WERI-Rb-1 (cell line): Measurements from ENCODE around the gene LEMD3.

Source experiments
- DNase-seq: peaks from one replicate; pipeline ENCODE4 v3.0.0-alpha.2; 2020
- H3K27ac ChIP-seq: fragments of 250-450 bp; sonication (Bioruptor Pico); 2 replicates; pipeline ENCODE4 v1.5.1; 2020; ENCODE audit warnings: mild to moderate bottlenecking, moderate library complexity
- H3K27me3 ChIP-seq: fragments of 250-450 bp; sonication (Bioruptor Pico); 2 replicates; pipeline ENCODE4 v1.5.1; 2021; ENCODE audit warnings: mild to moderate bottlenecking, low read depth, moderate library complexity; ENCODE audit not compliant: insufficient read depth, severe bottlenecking
- H3K36me3 ChIP-seq: fragments of 250-450 bp; sonication (Bioruptor Pico); 2 replicates; pipeline ENCODE4 v1.5.1; 2020; ENCODE audit warnings: mild to moderate bottlenecking, moderate library complexity
- H3K4me3 ChIP-seq: 2 replicates; pipeline ENCODE4 v1.5.1; 2011; ENCODE audit warnings: low read depth, mild to moderate bottlenecking, control low read depth, low read length
- H3K9me3 ChIP-seq: fragments of 250-450 bp; sonication (Bioruptor Pico); 2 replicates; pipeline ENCODE4 v1.5.1; 2021; ENCODE audit warnings: mild to moderate bottlenecking, moderate library complexity; ENCODE audit not compliant: severe bottlenecking
- CTCF ChIP-seq: IDR thresholded peaks from 2 replicates; pipeline ENCODE4 v1.5.1; 2011; ENCODE audit warnings: low read depth, mild to moderate bottlenecking, control low read depth, inconsistent platforms, low read length

LEMD3 gene

GRCh38 chr12:65194949-65195348 lies 25.6 kb downstream of the LEMD3 start:
- no peak overlapping the region for H3K4me3 ChIP-seq
- no peak overlapping the region for H3K27ac ChIP-seq
- H3K36me3 ChIP-seq: peaks cover 6% of the 10 kb centered on the region
- no peaks in the 10 kb centered on the region for H3K27me3 ChIP-seq
- TF ChIP-seq CTCF: no peak
- H3K9me3 ChIP-seq: no peaks in the 10 kb centered on the region
- DNase-seq: no peak

- Histone ChIP-seq H3K36me3 (peaks cover 6% of the 10 kb centered on the region), H3K27ac (no peak overlapping the region), H3K9me3 (no peaks in the 10 kb centered on the region), H3K4me3 (no peak overlapping the region), H3K27me3 (no peaks in the 10 kb centered on the region)
- no peak for DNase-seq
- no peak for TF ChIP-seq CTCF
Observed at GRCh38 chr12:65195387-65196055, 26.1 kb downstream of the LEMD3 start.

- peaks cover 6% of the 10 kb centered on the region for H3K36me3 ChIP-seq
- no peak for TF ChIP-seq CTCF
- no peak for DNase-seq
- H3K27ac ChIP-seq: no peak overlapping the region
- H3K4me3 ChIP-seq: no peak overlapping the region
- no peaks in the 10 kb centered on the region for H3K27me3 ChIP-seq
- no peaks in the 10 kb centered on the region for H3K9me3 ChIP-seq
Observed at GRCh38 chr12:65196762-65197567, 27.6 kb downstream of the LEMD3 start.

GRCh38 chr12:65199604-65200003 lies 30.2 kb downstream of the LEMD3 start:
- H3K36me3 ChIP-seq: peaks cover 6% of the 10 kb centered on the region
- H3K9me3 ChIP-seq: no peaks in the 10 kb centered on the region
- no peak for DNase-seq
- no peak overlapping the region for H3K4me3 ChIP-seq
- no peaks in the 10 kb centered on the region for H3K27me3 ChIP-seq
- TF ChIP-seq CTCF: no peak
- no peak overlapping the region for H3K27ac ChIP-seq

GRCh38 chr12:65200007-65200665 lies 30.8 kb downstream of the LEMD3 start:
- no peak overlapping the region for H3K27ac ChIP-seq
- no peaks in the 10 kb centered on the region for H3K9me3 ChIP-seq
- H3K4me3 ChIP-seq: no peak overlapping the region
- no peaks in the 10 kb centered on the region for H3K27me3 ChIP-seq
- H3K36me3 ChIP-seq: peaks cover 3% of the 10 kb centered on the region
- no peak for DNase-seq
- no peak for TF ChIP-seq CTCF
